ENCODE measurements around the gene MEG3.
A peak's percentile ranks its signal among the peaks of the same experiment; 100 is the strongest.

MEG3 gene

GRCh38 chr14:100825713-100826331 lies at the start of gene MEG3:
TSS of gene MEG3 (plus strand) at chr14:100826118.
- no peak for DNase-seq

- no peak for DNase-seq
These were observed 49.1 kb upstream of the MEG3 start for GRCh38 chr14:100776681-100777365.

- DNase-seq, result no peak
These were observed 48.5 kb upstream of the MEG3 start for GRCh38 chr14:100777366-100777817.

GRCh38 chr14:100777818-100778525 lies 47.9 kb upstream of the MEG3 start:
- no peak for DNase-seq

- no peak for DNase-seq
These were observed 47.4 kb upstream of the MEG3 start for GRCh38 chr14:100778526-100778882.

GRCh38 chr14:100778951-100779690 lies 46.8 kb upstream of the MEG3 start:
- DNase-seq, result no peak

GRCh38 chr14:100779691-100780080 lies 46.2 kb upstream of the MEG3 start:
- DNase-seq, result no peak

GRCh38 chr14:100780246-100780645 lies 45.7 kb upstream of the MEG3 start:
- no peak for DNase-seq

GRCh38 chr14:100780646-100781355 lies 45.1 kb upstream of the MEG3 start:
- no peak for DNase-seq

- DNase-seq, result no peak
These were observed 44.0 kb upstream of the MEG3 start for GRCh38 chr14:100781952-100782351.

GRCh38 chr14:100782516-100783320 lies 43.2 kb upstream of the MEG3 start:
- DNase-seq, result peak; percentile 38

- no peak for DNase-seq
These were observed 42.1 kb upstream of the MEG3 start for GRCh38 chr14:100783630-100784370.

GRCh38 chr14:100784523-100785337 lies 41.2 kb upstream of the MEG3 start:
- DNase-seq, result no peak

GRCh38 chr14:100785338-100785615 lies 40.6 kb upstream of the MEG3 start:
- no peak for DNase-seq

GRCh38 chr14:100785626-100786025 lies 40.3 kb upstream of the MEG3 start:
- DNase-seq, result no peak

GRCh38 chr14:100786131-100786530 lies 39.8 kb upstream of the MEG3 start:
- DNase-seq, result no peak

- no peak for DNase-seq
These were observed 39.2 kb upstream of the MEG3 start for GRCh38 chr14:100786576-100787219.

- no peak for DNase-seq
These were observed 38.3 kb upstream of the MEG3 start for GRCh38 chr14:100787659-100788058.

- no peak for DNase-seq
These were observed 37.4 kb upstream of the MEG3 start for GRCh38 chr14:100788517-100788916.

GRCh38 chr14:100788942-100789341 lies 37.0 kb upstream of the MEG3 start:
- no peak for DNase-seq

Measured in NCI-H1092 (cell line).